ENCODE data around the gene MGLL. TPM values are rescaled to one million over a fixed set of nuclear protein-coding genes. Genes with fewer than 3 reads are reported as not detected.

Gene MGLL
- total and polyA plus RNA-seq, 9 of the 15 experiments (the other 6 are each of a cell fraction or from before 2014, with no cell fraction given), result 0.12 to 0.32 (median 0.18) TPM; not detected in 6

- H3K4me3 ChIP-seq, result no peak overlapping the region
- in situ Hi-C loops (cut with MboI) (loop anchor here (10.0 kb wide), 1 partner anchor 276 kb away; no protein-coding TSS in a partner anchor), intact Hi-C loops (cut with micrococcal nuclease) (no loop called here)
- H3K27me3 ChIP-seq (ENCODE audit: control insufficient read depth in 2 of 2, insufficient read depth in 2 of 2, low read length in 2 of 2), result peaks cover 4 to 22% of the 10 kb centered on the region in 2 experiments; a peak in 3 of 5 replicates
- no TSS peak for BruUV-seq (replicated peaks)
- H4K20me1 ChIP-seq (replicated peaks; ENCODE audit: control insufficient read depth, insufficient read depth, low read length), result no peaks in the 10 kb centered on the region
- H3K4me2 ChIP-seq (ENCODE audit: insufficient read depth, low read length), result no peak overlapping the region
- no peak for TF ChIP-seq CTBP1 (IDR thresholded peaks at IDR 0.05; ENCODE audit: borderline replicate concordance)
- no peak for TF ChIP-seq SMARCA4 (IDR thresholded peaks at IDR 0.05)
- TF ChIP-seq ETV5 (CRISPR knock-in tag; IDR thresholded peaks at IDR 0.05; ENCODE audit: low read depth), result no peak
- no peak for TF ChIP-seq ETV1 (tag; conservative IDR thresholded peaks at IDR 0.05; ENCODE audit: low read depth)
- no peaks in the 10 kb centered on the region for H3K9me1 ChIP-seq (ENCODE audit: control insufficient read depth, insufficient read depth, low read length)
- no peak for DNase-seq (ENCODE audit: extremely low read depth in 1 of 4, low spot score in 3 of 4)
- ChIA-PET CTCF (ENCODE audit: low intra/inter-chr PET ratio) (no interaction called here), POLR2A (interaction anchor here (0.6 kb wide), 1 partner anchor 282 kb away, joined by 3 read pairs; no protein-coding TSS in a partner anchor)
- H3K4me1 ChIP-seq (replicated peaks in 1 of 2; ENCODE audit: control insufficient read depth in 2 of 2, insufficient read depth in 2 of 2, low read length in 2 of 2), result no peaks in the 10 kb centered on the region
- no peak for FAIRE-seq
- H3K27ac ChIP-seq (ENCODE audit: extremely low read depth, low read depth, low read length), result no peak overlapping the region
- no peaks in the 10 kb centered on the region for H3K79me2 ChIP-seq (ENCODE audit: control insufficient read depth, insufficient read depth, low read length)
- 10% methylated on average over 4 of the region's 5 CpGs for WGBS (ENCODE audit: insufficient coverage, low coverage, missing lambda C conversion rate)
- H3K9me3 ChIP-seq (replicated peaks; ENCODE audit: control insufficient read depth, insufficient read depth, low read depth, low read length), result no peaks in the 10 kb centered on the region
- H2AFZ ChIP-seq (ENCODE audit: low read depth, low read length), result no peak overlapping the region
- no peak overlapping the region for H3K9ac ChIP-seq (ENCODE audit: insufficient read depth in 1 of 2, low read depth in 2 of 2, low read length in 2 of 2)
- no peaks in the 10 kb centered on the region for H3K36me3 ChIP-seq (ENCODE audit: control insufficient read depth, insufficient read depth, low read length)
- no peak for ATAC-seq
These were observed 36.6 kb upstream of the MGLL start for GRCh38 chr3:127858937-127859336.

- no peak overlapping the region for H3K27ac ChIP-seq (ENCODE audit: extremely low read depth, low read depth, low read length)
- in situ Hi-C loops (cut with MboI) (loop anchor here (10.0 kb wide), 1 partner anchor 276 kb away; no protein-coding TSS in a partner anchor), intact Hi-C loops (cut with micrococcal nuclease) (no loop called here)
- ATAC-seq (no peak), DNase-seq (ENCODE audit: extremely low read depth in 1 of 4, low spot score in 3 of 4) (no peak), FAIRE-seq (no peak)
- H3K27me3 ChIP-seq (ENCODE audit: control insufficient read depth in 2 of 2, insufficient read depth in 2 of 2, low read length in 2 of 2), result peaks cover 4 to 26% of the 10 kb centered on the region in 2 experiments; a peak in 3 of 5 replicates
- ChIA-PET POLR2A (interaction anchor here (0.6 kb wide), 1 partner anchor 282 kb away, joined by 3 read pairs; no protein-coding TSS in a partner anchor), CTCF (ENCODE audit: low intra/inter-chr PET ratio) (no interaction called here)
- H3K9me3 ChIP-seq (replicated peaks; ENCODE audit: control insufficient read depth, insufficient read depth, low read depth, low read length), result no peaks in the 10 kb centered on the region
- H3K9me1 ChIP-seq (ENCODE audit: control insufficient read depth, insufficient read depth, low read length), result no peaks in the 10 kb centered on the region
- H4K20me1 ChIP-seq (replicated peaks; ENCODE audit: control insufficient read depth, insufficient read depth, low read length), result no peaks in the 10 kb centered on the region
- no peaks in the 10 kb centered on the region for H3K4me1 ChIP-seq (replicated peaks in 1 of 2; ENCODE audit: control insufficient read depth in 2 of 2, insufficient read depth in 2 of 2, low read length in 2 of 2)
- H3K4me3 ChIP-seq, result no peak overlapping the region
- no peak overlapping the region for H3K4me2 ChIP-seq (ENCODE audit: insufficient read depth, low read length)
- WGBS (ENCODE audit: insufficient coverage, low coverage, missing lambda C conversion rate), result 5% methylated on average over 6 of the region's 6 CpGs
- no peak overlapping the region for H3K9ac ChIP-seq (ENCODE audit: insufficient read depth in 1 of 2, low read depth in 2 of 2, low read length in 2 of 2)
- no peaks in the 10 kb centered on the region for H3K36me3 ChIP-seq (ENCODE audit: control insufficient read depth, insufficient read depth, low read length)
- BruUV-seq (replicated peaks), result no TSS peak
- H2AFZ ChIP-seq (ENCODE audit: low read depth, low read length), result no peak overlapping the region
- H3K79me2 ChIP-seq (ENCODE audit: control insufficient read depth, insufficient read depth, low read length), result no peaks in the 10 kb centered on the region
- TF ChIP-seq POLR2H (tag; IDR thresholded peaks at IDR 0.05; ENCODE audit: low read depth), result no peak
- TF ChIP-seq ZNF609 (CRISPR knock-in tag; IDR thresholded peaks at IDR 0.05; ENCODE audit: borderline replicate concordance), result no peak
- no peak for TF ChIP-seq CHD4 (IDR thresholded peaks at IDR 0.05; ENCODE audit: insufficient read depth, insufficient replicate concordance, low read depth, low read length, poor library complexity, severe bottlenecking)
- TF ChIP-seq PREB (CRISPR knock-in tag; IDR thresholded peaks at IDR 0.05), result no peak
- TF ChIP-seq HOXB6 (CRISPR knock-in tag; IDR thresholded peaks at IDR 0.05; ENCODE audit: borderline replicate concordance), result no peak
These were observed 36.2 kb upstream of the MGLL start for GRCh38 chr3:127858521-127858920.
